HepG2 (cell line): ENCODE data around the gene LIPT2. TPM values are rescaled to one million over a fixed set of nuclear protein-coding genes. Genes with fewer than 3 reads are reported as not detected.

ENCODE experiments used
- AHDC1 ChIP-seq: sonication (generic); formaldehyde crosslinking; IDR thresholded peaks from 2 replicates; pipeline ENCODE4 v1.5.1; 2020; ENCODE audit warnings: mild to moderate bottlenecking, missing genetic modification reagents, borderline replicate concordance
- BORCS8-MEF2B ChIP-seq: sonication (generic); formaldehyde crosslinking; IDR thresholded peaks from 2 replicates; pipeline ENCODE4 v1.8.0; 2022; ENCODE audit warnings: mild to moderate bottlenecking, missing genetic modification reagents
- CBFB ChIP-seq: sonication (generic); formaldehyde crosslinking; IDR thresholded peaks from 2 replicates; pipeline ENCODE4 v1.4.0; 2020; ENCODE audit warnings: missing genetic modification reagents
- CCAR2 ChIP-seq: fragments of 200-400 bp; formaldehyde crosslinking; optimal IDR thresholded peaks from 2 replicates; pipeline ENCODE3; 2018; ENCODE audit warnings: low read depth, mild to moderate bottlenecking, low read length, moderate library complexity
- CEBPG ChIP-seq: IDR thresholded peaks from 2 replicates; pipeline ENCODE4 v1.6.1; 2016
- DBP ChIP-seq: sonication (generic); formaldehyde crosslinking; IDR thresholded peaks from 2 replicates; pipeline ENCODE4 v1.4.0; 2020; ENCODE audit warnings: missing genetic modification reagents; ENCODE audit errors: not compliant biosample characterization
- DPF2 ChIP-seq: sonication (generic); formaldehyde crosslinking; IDR thresholded peaks from 2 replicates; pipeline ENCODE4 v1.4.0; 2020; ENCODE audit warnings: mild to moderate bottlenecking, low read depth, missing genetic modification reagents, borderline replicate concordance
- HOMEZ ChIP-seq: IDR thresholded peaks from 2 replicates; pipeline ENCODE4 v1.6.1; 2016; ENCODE audit warnings: low read depth
- HOXD1 ChIP-seq: sonication (generic); formaldehyde crosslinking; IDR thresholded peaks from 2 replicates; pipeline ENCODE4 v1.5.0; 2020; ENCODE audit warnings: missing genetic modification reagents
- KLF13 ChIP-seq: sonication (generic); formaldehyde crosslinking; IDR thresholded peaks from 2 replicates; pipeline ENCODE4 v1.4.0; 2020; ENCODE audit warnings: mild to moderate bottlenecking, missing genetic modification reagents
- MAF1 ChIP-seq: sonication (generic); formaldehyde crosslinking; IDR thresholded peaks from 2 replicates; pipeline ENCODE4 v1.5.0; 2020; ENCODE audit warnings: missing genetic modification reagents, borderline replicate concordance
- MIER2 ChIP-seq: IDR thresholded peaks from 2 replicates; pipeline ENCODE4 v1.6.1; 2016; ENCODE audit warnings: missing biosample characterization, missing genetic modification reagents
- MTA1 ChIP-seq: sonication (generic); formaldehyde crosslinking; IDR thresholded peaks from 2 replicates; pipeline ENCODE4 v1.4.0; 2020; ENCODE audit warnings: missing genetic modification reagents, mild to moderate bottlenecking, borderline replicate concordance
- SETDB1 ChIP-seq: sonication (generic); formaldehyde crosslinking; IDR thresholded peaks from 2 replicates; pipeline ENCODE4 v1.5.1; 2020; ENCODE audit warnings: missing genetic modification reagents, mild to moderate bottlenecking, borderline replicate concordance
- SNAI1 ChIP-seq: sonication (generic); formaldehyde crosslinking; IDR thresholded peaks from 2 replicates; pipeline ENCODE4 v1.5.0; 2020; ENCODE audit warnings: mild to moderate bottlenecking, missing genetic modification reagents, borderline replicate concordance
- STAT5B ChIP-seq: sonication (generic); formaldehyde crosslinking; IDR thresholded peaks from 2 replicates; pipeline ENCODE4 v1.4.0; 2020; ENCODE audit warnings: missing genetic modification reagents
- WIZ ChIP-seq: sonication (generic); formaldehyde crosslinking; IDR thresholded peaks from 2 replicates; pipeline ENCODE4 v1.5.1; 2020; ENCODE audit warnings: mild to moderate bottlenecking, missing genetic modification reagents
- ZNF607 ChIP-seq: sonication (generic); formaldehyde crosslinking; IDR thresholded peaks from 2 replicates; pipeline ENCODE4 v1.5.1; 2020; ENCODE audit warnings: missing genetic modification reagents, mild to moderate bottlenecking, borderline replicate concordance
- ZNF614 ChIP-seq: IDR thresholded peaks from 2 replicates; pipeline ENCODE4 v1.6.1; 2018; ENCODE audit warnings: missing biosample characterization, missing genetic modification reagents, inconsistent platforms, borderline replicate concordance
- ZNF800 ChIP-seq: sonication (generic); formaldehyde crosslinking; IDR thresholded peaks from 2 replicates; pipeline ENCODE4 v1.4.0; 2020; ENCODE audit warnings: missing genetic modification reagents
- ZSCAN29 ChIP-seq: sonication (generic); formaldehyde crosslinking; conservative IDR thresholded peaks from 2 replicates; pipeline ENCODE4 v1.4.0; 2020; ENCODE audit warnings: mild to moderate bottlenecking, missing genetic modification reagents
- polyA plus RNA-seq, 8 experiments: library from polyadenylated mRNA; depleted of rRNA in 3 of 8; stranded (reverse) in 7 of 8; unstranded in 1 of 8; fragments of >200 nt; fragmentation: Illumina TruSeq in 4 of 8; extraction: Trizol in 4 of 8; gene quantifications; 2 replicates each; pipeline versions ENCODE4 v1.2.1 to v1.2.3, GENCODE V29; 2011 to 2016; ENCODE audit warnings: low read depth in 4 of 8, missing spikeins in 1 of 8, mixed read lengths in 1 of 8; ENCODE audit not compliant: insufficient read depth in 1 of 8
- total RNA-seq, 5 experiments: library from RNA; depleted of rRNA; stranded (reverse); fragments of >200 nt; fragmentation: Illumina TruSeq; extraction: Trizol; gene quantifications; 2 replicates each; pipeline ENCODE4 v1.2.3, GENCODE V29; 2016; ENCODE audit warnings: low read depth in 1 of 5

Gene LIPT2
- total and polyA plus RNA-seq, 2 of the 13 experiments (the other 11 are each of a cell fraction or from before 2014, with no cell fraction given): 3.0 to 5.6 TPM

- TF ChIP-seq CBFB (no peak), ZNF607 (no peak), WIZ (CRISPR knock-in tag) (no peak), AHDC1 (CRISPR knock-in tag) (peak; percentile 62; the same call in 1 of the 2 replicates), ZNF800 (CRISPR knock-in tag) (no peak), SETDB1 (CRISPR knock-in tag) (no peak), CEBPG (CRISPR knock-in tag) (peak; percentile 98), HOXD1 (no peak), CCAR2 (peak; percentile 22), ZNF614 (CRISPR knock-in tag) (peak; percentile 51; the same call in 1 of the 2 replicates), MAF1 (CRISPR knock-in tag) (no peak), KLF13 (no peak), HOMEZ (0 out of 2 replicates have a peak, but pooled peaks have one; percentile 71), MIER2 (peak; percentile 90), DBP (no peak), ZSCAN29 (CRISPR knock-in tag) (no peak), DPF2 (peak; percentile 31; the same call in 1 of the 2 replicates), BORCS8-MEF2B (CRISPR knock-in tag) (peak; percentile 75), SNAI1 (no peak), MTA1 (CRISPR knock-in tag) (no peak; the same call in 1 of the 2 replicates), STAT5B (CRISPR knock-in tag) (no peak)
Observed at GRCh38 chr11:74462009-74462408, 31.5 kb downstream of the LIPT2 start (continued).
